Upper lobe of left lung (tissue), 4 donors: ENCODE results near the gene GALNT6.

Source experiments
- CTCF ChIP-seq, 6 experiments: fragments of 450-650 bp in 4 of 6; fragments of 200-600 bp in 2 of 6; sonication (generic) in 2 of 6; IDR thresholded peaks; one replicate each; pipeline ENCODE4 v1.5.1; 2016 to 2019; ENCODE audit warnings: antibody characterized with exemption in 6 of 6
- EP300 ChIP-seq, 4 donors: sonication (generic); formaldehyde crosslinking; IDR thresholded peaks; one replicate each; pipeline ENCODE4 v1.5.1; 2017; ENCODE audit warnings: antibody characterized with exemption in 4 of 4, control low read depth in 2 of 4
- POLR2A ChIP-seq, 4 donors: fragments of 450-650 bp; IDR thresholded peaks; one replicate each; pipeline ENCODE4 v1.5.1; 2016 to 2017; ENCODE audit warnings: antibody characterized with exemption in 4 of 4, mild to moderate bottlenecking in 2 of 4

GRCh38 chr12:51368640-51369517, 22.3 kb downstream of the GALNT6 start:
- no peak for TF ChIP-seq CTCF (IDR thresholded peaks at IDR 0.05)
- TF ChIP-seq POLR2A (IDR thresholded peaks at IDR 0.05): no peak
- TF ChIP-seq EP300 (IDR thresholded peaks at IDR 0.05): no peak
